Thyroid gland (tissue), 4 donors: ENCODE measurements around the gene LHX8.

Experiments used
- POLR2A ChIP-seq, 2 donors: fragments of 450-650 bp; IDR thresholded peaks; one replicate each; pipeline ENCODE4 v1.6.1; 2017; ENCODE audit warnings: antibody characterized with exemption in 2 of 2, mild to moderate bottlenecking in 2 of 2, moderate library complexity in 1 of 2
- TF ChIP-seq, protein P1 (sequence below), 6 experiments: fragments of 200-600 bp in 3 of 6; fragments of 450-650 bp in 3 of 6; sonication (generic) in 3 of 6; IDR thresholded peaks; one replicate each; pipeline ENCODE4 v1.5.1; 2016 to 2019; ENCODE audit warnings: antibody characterized with exemption in 6 of 6, mild to moderate bottlenecking in 2 of 6, inconsistent platforms in 1 of 6, moderate library complexity in 1 of 6

- TF ChIP-seq, protein P1, sequence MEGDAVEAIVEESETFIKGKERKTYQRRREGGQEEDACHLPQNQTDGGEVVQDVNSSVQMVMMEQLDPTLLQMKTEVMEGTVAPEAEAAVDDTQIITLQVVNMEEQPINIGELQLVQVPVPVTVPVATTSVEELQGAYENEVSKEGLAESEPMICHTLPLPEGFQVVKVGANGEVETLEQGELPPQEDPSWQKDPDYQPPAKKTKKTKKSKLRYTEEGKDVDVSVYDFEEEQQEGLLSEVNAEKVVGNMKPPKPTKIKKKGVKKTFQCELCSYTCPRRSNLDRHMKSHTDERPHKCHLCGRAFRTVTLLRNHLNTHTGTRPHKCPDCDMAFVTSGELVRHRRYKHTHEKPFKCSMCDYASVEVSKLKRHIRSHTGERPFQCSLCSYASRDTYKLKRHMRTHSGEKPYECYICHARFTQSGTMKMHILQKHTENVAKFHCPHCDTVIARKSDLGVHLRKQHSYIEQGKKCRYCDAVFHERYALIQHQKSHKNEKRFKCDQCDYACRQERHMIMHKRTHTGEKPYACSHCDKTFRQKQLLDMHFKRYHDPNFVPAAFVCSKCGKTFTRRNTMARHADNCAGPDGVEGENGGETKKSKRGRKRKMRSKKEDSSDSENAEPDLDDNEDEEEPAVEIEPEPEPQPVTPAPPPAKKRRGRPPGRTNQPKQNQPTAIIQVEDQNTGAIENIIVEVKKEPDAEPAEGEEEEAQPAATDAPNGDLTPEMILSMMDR (IDR thresholded peaks at IDR 0.05) = no peak
- no peak for TF ChIP-seq POLR2A (IDR thresholded peaks at IDR 0.05)
Observed at GRCh38 chr1:75188892-75189291, 54.7 kb downstream of the LHX8 start.
